Astrocyte of the cerebellum (primary cell): ENCODE measurements around the gene MEGF6.

Experiments used
- DNase-seq: peaks from one replicate; pipeline ENCODE4 v3.0.0-alpha.2; 2011; ENCODE audit warnings: low read depth
- H3K4me3 ChIP-seq: 2 replicates; pipeline ENCODE4 v1.5.1; 2011; ENCODE audit warnings: mild to moderate bottlenecking, low read depth, low read length, moderate library complexity
- CTCF ChIP-seq: IDR thresholded peaks from 2 replicates; pipeline ENCODE4 v1.5.1; 2012; ENCODE audit warnings: low read length, low read depth, moderate library complexity, mild to moderate bottlenecking; ENCODE audit errors: missing control alignments
- in situ Hi-C: cut with HindIII; loops from 2 replicates; pipeline ENCODE4 v1.10.0; 2017; ENCODE audit warnings: low sequenced_read_pairs

MEGF6 gene

GRCh38 chr1:3453203-3453761 is 158.0 kb downstream of the MEGF6 start:
- TF ChIP-seq CTCF: peak; percentile 94
- no peak for DNase-seq
- in situ Hi-C loops: loop anchor here (5.0 kb wide), 1 partner anchor 99 kb away; no protein-coding TSS in a partner anchor
- H3K4me3 ChIP-seq: no peak overlapping the region

DNA sequence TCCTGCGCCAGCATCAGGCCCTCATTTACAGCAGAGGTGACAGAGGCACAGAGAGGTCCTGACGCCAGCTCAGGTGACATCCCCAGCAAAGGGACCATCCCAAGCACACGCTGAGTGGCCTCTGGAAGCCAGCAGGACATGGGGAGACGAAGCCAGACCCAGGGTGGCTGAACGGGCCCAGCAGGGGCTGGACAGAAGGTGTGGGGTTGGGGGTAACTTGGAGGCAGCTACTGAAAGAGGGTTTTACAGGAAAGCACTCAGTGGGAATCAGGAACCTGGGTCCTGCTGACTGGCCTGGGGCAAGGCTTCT is 158.5 kb downstream of the MEGF6 start:
- DNase-seq: no peak

DNA sequence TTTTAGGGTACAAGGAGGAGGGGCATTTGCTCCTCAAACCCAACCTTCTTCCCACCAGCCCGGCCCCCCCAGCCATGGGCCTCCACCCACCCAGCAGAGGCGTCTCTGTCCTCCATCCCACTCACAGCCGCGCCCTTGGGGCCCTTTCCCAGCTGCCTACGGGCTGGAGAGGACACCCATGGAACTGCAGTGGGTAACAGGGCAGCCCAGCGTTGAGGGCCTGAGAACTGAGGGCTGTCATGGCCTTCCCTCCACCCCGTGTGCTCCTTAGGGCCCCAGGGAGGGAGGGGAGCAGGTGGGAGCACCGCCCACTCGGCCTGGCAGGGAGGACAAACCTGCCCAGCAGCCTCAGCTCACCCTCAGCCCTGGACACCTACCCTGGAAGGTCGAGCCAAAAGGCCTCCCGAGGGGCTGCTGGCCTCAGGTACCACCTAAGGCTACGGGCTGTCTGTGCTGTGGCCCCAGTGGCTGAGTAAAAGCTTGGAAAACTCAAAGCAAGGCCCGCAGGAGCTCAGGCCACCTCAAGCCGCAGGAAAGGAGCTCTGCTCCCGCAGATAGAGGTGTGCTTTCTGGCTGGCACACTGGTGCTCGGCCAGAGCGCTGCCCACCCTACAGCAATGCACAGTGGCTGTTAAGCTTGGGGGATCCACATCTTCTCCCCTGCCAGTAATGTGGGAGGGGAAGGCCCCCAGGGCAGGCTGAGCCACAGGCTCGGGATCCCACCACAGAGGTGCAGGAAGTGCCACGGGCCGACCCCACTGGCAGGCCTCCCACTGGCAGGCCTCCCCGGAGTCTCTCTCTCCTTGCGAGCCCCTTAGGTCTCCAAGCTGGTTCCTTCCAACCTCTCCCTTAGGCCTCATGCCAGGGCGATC is 159.1 kb downstream of the MEGF6 start:
- TF ChIP-seq CTCF: no peak
- no peak overlapping the region for H3K4me3 ChIP-seq
- no peak for DNase-seq
- in situ Hi-C loops: loop anchor here (5.0 kb wide), 1 partner anchor 100 kb away; no protein-coding TSS in a partner anchor

More for the DNA sequence above, 158.5 kb downstream of the MEGF6 start:
- in situ Hi-C loops: loop anchor here (5.0 kb wide), 1 partner anchor 99 kb away; no protein-coding TSS in a partner anchor
- TF ChIP-seq CTCF: no peak
- no peak overlapping the region for H3K4me3 ChIP-seq

DNA sequence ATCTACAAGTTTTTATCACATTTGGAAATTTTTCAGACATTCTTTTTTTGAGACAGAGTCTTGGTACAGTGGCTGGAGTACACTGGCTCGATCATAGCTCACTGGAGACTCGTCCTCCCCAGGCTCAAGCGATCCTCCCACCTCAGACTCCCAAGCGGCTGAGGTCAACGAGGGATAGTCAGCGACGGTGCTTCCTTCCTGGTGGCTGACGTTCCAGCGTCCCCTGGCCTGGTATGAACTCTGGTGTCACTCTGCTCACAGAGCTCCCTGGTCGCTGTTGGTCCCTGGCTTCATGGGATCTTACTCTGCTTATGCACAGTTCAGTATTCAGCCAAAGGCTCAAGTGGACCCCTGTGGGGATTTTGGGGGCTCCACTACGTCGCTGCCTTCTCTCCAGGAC is 160.3 kb downstream of the MEGF6 start:
- TF ChIP-seq CTCF: no peak
- in situ Hi-C loops: loop anchor here (5.0 kb wide), 1 partner anchor 101 kb away; no protein-coding TSS in a partner anchor
- no peak for DNase-seq
- no peak overlapping the region for H3K4me3 ChIP-seq

GRCh38 chr1:3450202-3450863 is 161.0 kb downstream of the MEGF6 start:
- in situ Hi-C loops: loop anchor here (5.0 kb wide), 1 partner anchor 102 kb away; no protein-coding TSS in a partner anchor
- H3K4me3 ChIP-seq: no peak overlapping the region
- no peak for DNase-seq
- no peak for TF ChIP-seq CTCF

DNA sequence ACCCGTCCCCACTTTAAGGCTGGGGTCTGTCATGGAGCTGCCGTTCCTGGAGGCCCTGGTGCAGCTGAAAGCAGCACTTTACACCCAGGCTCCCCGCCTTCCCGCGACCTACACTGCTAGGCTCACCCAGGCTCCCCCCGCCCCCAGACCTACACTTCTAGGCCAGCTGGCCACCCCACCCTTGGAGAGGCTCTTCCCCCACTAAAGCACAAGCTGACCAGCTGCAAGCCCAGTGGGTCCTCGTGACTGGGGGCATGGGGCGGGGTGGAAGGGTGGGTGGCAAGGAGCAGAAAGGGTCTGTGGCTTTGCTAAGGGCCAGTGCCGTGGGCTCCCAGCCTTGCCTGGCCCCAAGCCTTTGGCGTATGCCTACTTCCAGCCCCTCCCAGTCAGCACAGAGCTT is 166.6 kb downstream of the MEGF6 start:
- H3K4me3 ChIP-seq: no peak overlapping the region
- TF ChIP-seq CTCF: no peak
- no peak for DNase-seq
- in situ Hi-C loops: no loop called here
